H1 (cell line): ENCODE results near the gene MTMR4.

Experiments used
- EP300 ChIP-seq, 2 experiments: IDR thresholded peaks; 1 replicate in 1 of 2; 2 replicates in 1 of 2; pipeline ENCODE4 v1.6.1; 2011 to 2012; ENCODE audit warnings: low read depth in 2 of 2, low read length in 2 of 2, mild to moderate bottlenecking in 2 of 2, borderline replicate concordance in 1 of 2, inconsistent platforms in 1 of 2, moderate library complexity in 1 of 2
- EZH2 ChIP-seq: fragments of 200-600 bp; sonication (generic); IDR thresholded peaks from 2 replicates; pipeline ENCODE4 v1.7.1; 2012; ENCODE audit warnings: low read depth, mild to moderate bottlenecking, moderate library complexity, low read length, inconsistent platforms; ENCODE audit not compliant: severe bottlenecking
- GTF2F1 ChIP-seq: IDR thresholded peaks from 2 replicates; pipeline ENCODE4 v1.6.1; 2012; ENCODE audit warnings: low read depth, low read length, improper control_type of control experiment, borderline replicate concordance
- KDM1A ChIP-seq: fragments of 200-600, 300-600 bp; sonication (generic); IDR thresholded peaks from 2 replicates; pipeline ENCODE4 v1.7.1; 2016; ENCODE audit warnings: mild to moderate bottlenecking, low read length, borderline replicate concordance
- POLR2A ChIP-seq, 2 experiments: IDR thresholded peaks; 1 replicate in 1 of 2; 2 replicates in 1 of 2; pipeline ENCODE4 v1.6.1; 2011; ENCODE audit warnings: low read depth in 2 of 2, low read length in 2 of 2, mild to moderate bottlenecking in 2 of 2; ENCODE audit errors: control extremely low read depth in 1 of 2
- POLR2AphosphoS5 ChIP-seq: IDR thresholded peaks from 2 replicates; pipeline ENCODE4 v1.6.1; 2011; ENCODE audit warnings: low read depth, low read length
- TAF7 ChIP-seq: optimal IDR thresholded peaks from 2 replicates; pipeline ENCODE3; 2011; ENCODE audit warnings: low read depth, mild to moderate bottlenecking, inconsistent platforms, low read length, moderate library complexity, borderline replicate concordance
- TF ChIP-seq, protein P1 (sequence below): IDR thresholded peaks from 2 replicates; pipeline ENCODE4 v1.6.1; 2012; ENCODE audit warnings: low read length, inconsistent platforms
- TF ChIP-seq, protein P2 (sequence below), 3 experiments: IDR thresholded peaks; 1 replicate in 2 of 3; 2 replicates in 1 of 3; pipeline versions ENCODE4 v1.5.1 to v1.6.1; 2011; ENCODE audit warnings: low read length in 3 of 3, mild to moderate bottlenecking in 3 of 3, inconsistent platforms in 2 of 3, low read depth in 1 of 3, moderate library complexity in 1 of 3; ENCODE audit not compliant: insufficient read depth in 1 of 3; ENCODE audit errors: control extremely low read depth in 1 of 3

- TF ChIP-seq POLR2A (IDR thresholded peaks at IDR 0.05; ENCODE audit: control extremely low read depth in 1 of 2, low read depth in 2 of 2, low read length in 2 of 2) (no peak), EZH2 (no peak), POLR2AphosphoS5 (no peak), KDM1A (no peak), EP300 (IDR thresholded peaks at IDR 0.05; ENCODE audit: borderline replicate concordance in 1 of 2, low read depth in 2 of 2, low read length in 2 of 2) (no peak), GTF2F1 (no peak), TAF7 (no peak)
- TF ChIP-seq, protein P1, sequence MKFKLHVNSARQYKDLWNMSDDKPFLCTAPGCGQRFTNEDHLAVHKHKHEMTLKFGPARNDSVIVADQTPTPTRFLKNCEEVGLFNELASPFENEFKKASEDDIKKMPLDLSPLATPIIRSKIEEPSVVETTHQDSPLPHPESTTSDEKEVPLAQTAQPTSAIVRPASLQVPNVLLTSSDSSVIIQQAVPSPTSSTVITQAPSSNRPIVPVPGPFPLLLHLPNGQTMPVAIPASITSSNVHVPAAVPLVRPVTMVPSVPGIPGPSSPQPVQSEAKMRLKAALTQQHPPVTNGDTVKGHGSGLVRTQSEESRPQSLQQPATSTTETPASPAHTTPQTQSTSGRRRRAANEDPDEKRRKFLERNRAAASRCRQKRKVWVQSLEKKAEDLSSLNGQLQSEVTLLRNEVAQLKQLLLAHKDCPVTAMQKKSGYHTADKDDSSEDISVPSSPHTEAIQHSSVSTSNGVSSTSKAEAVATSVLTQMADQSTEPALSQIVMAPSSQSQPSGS = no peak
- TF ChIP-seq, protein P2, sequence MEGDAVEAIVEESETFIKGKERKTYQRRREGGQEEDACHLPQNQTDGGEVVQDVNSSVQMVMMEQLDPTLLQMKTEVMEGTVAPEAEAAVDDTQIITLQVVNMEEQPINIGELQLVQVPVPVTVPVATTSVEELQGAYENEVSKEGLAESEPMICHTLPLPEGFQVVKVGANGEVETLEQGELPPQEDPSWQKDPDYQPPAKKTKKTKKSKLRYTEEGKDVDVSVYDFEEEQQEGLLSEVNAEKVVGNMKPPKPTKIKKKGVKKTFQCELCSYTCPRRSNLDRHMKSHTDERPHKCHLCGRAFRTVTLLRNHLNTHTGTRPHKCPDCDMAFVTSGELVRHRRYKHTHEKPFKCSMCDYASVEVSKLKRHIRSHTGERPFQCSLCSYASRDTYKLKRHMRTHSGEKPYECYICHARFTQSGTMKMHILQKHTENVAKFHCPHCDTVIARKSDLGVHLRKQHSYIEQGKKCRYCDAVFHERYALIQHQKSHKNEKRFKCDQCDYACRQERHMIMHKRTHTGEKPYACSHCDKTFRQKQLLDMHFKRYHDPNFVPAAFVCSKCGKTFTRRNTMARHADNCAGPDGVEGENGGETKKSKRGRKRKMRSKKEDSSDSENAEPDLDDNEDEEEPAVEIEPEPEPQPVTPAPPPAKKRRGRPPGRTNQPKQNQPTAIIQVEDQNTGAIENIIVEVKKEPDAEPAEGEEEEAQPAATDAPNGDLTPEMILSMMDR (IDR thresholded peaks at IDR 0.05; ENCODE audit: control extremely low read depth in 1 of 3, insufficient read depth in 1 of 3, low read depth in 1 of 3, low read length in 3 of 3) = no peak
Observed at GRCh38 chr17:58476812-58477211, 37.6 kb downstream of the MTMR4 start.
